WTC11 (cell line): Measurements from ENCODE around the gene XIRP2.

Experiments
- ATF3 ChIP-seq: sonication (generic); formaldehyde crosslinking; conservative IDR thresholded peaks from 2 replicates; pipeline ENCODE4 v1.8.1; 2022; ENCODE audit warnings: mild to moderate bottlenecking, missing genetic modification reagents
- CREB1 ChIP-seq: sonication (generic); formaldehyde crosslinking; IDR thresholded peaks from 2 replicates; pipeline ENCODE4 v1.8.0; 2023; ENCODE audit warnings: mild to moderate bottlenecking, missing genetic modification reagents
- CTCF ChIP-seq: fragments of 200-600 bp; IDR thresholded peaks from 2 replicates; pipeline ENCODE4 v1.8.0; 2022; ENCODE audit warnings: antibody characterized with exemption
- ELF4 ChIP-seq: sonication (generic); formaldehyde crosslinking; IDR thresholded peaks from 2 replicates; pipeline ENCODE4 v1.8.1; 2022; ENCODE audit warnings: low read depth, mild to moderate bottlenecking, moderate library complexity, missing genetic modification reagents
- ERG ChIP-seq: fragments of 250-450 bp; sonication (Bioruptor Pico); IDR thresholded peaks from 2 replicates; pipeline ENCODE4 v1.8.0; 2021; ENCODE audit warnings: mild to moderate bottlenecking
- HMGXB4 ChIP-seq: sonication (generic); formaldehyde crosslinking; IDR thresholded peaks from 2 replicates; pipeline ENCODE4 v1.8.1; 2023; ENCODE audit warnings: mild to moderate bottlenecking, moderate library complexity, missing genetic modification reagents
- MAX ChIP-seq: sonication (generic); formaldehyde crosslinking; IDR thresholded peaks from 2 replicates; pipeline ENCODE4 v1.8.0; 2022; ENCODE audit warnings: mild to moderate bottlenecking, missing genetic modification reagents
- MLX ChIP-seq: sonication (generic); formaldehyde crosslinking; IDR thresholded peaks from 2 replicates; pipeline ENCODE4 v1.8.1; 2023; ENCODE audit warnings: mild to moderate bottlenecking, missing genetic modification reagents, moderate library complexity
- SP1 ChIP-seq: sonication (generic); formaldehyde crosslinking; conservative IDR thresholded peaks from 2 replicates; pipeline ENCODE4 v1.8.1; 2022; ENCODE audit warnings: missing genetic modification reagents
- TCF7 ChIP-seq: sonication (generic); formaldehyde crosslinking; IDR thresholded peaks from 2 replicates; pipeline ENCODE4 v1.8.0; 2022; ENCODE audit warnings: mild to moderate bottlenecking, low read depth, missing genetic modification reagents, moderate library complexity
- TEAD4 ChIP-seq: sonication (generic); formaldehyde crosslinking; IDR thresholded peaks from 2 replicates; pipeline ENCODE4 v1.8.0; 2022; ENCODE audit warnings: mild to moderate bottlenecking, missing genetic modification reagents

- no peak for TF ChIP-seq CTCF
- no peak for TF ChIP-seq ELF4 (CRISPR knock-in tag)
- no peak for TF ChIP-seq MAX (CRISPR knock-in tag)
- TF ChIP-seq ERG (CRISPR knock-in tag): no peak
- TF ChIP-seq SP1: no peak
- no peak for TF ChIP-seq ATF3 (CRISPR knock-in tag)
- no peak for TF ChIP-seq HMGXB4 (CRISPR knock-in tag)
- no peak for TF ChIP-seq TEAD4 (CRISPR knock-in tag)
- no peak for TF ChIP-seq CREB1 (CRISPR knock-in tag)
- no peak for TF ChIP-seq MLX (CRISPR knock-in tag)
- no peak for TF ChIP-seq TCF7 (CRISPR knock-in tag)
Measured at GRCh38 chr2:167294776-167295140, 406.5 kb downstream of the XIRP2 start.
